Measurements from ENCODE around the gene DUSP22.

The DUSP22 gene

GRCh38 chr6:341914-342831 lies 49.9 kb downstream of the DUSP22 start:
- Histone ChIP-seq H3K79me2 (ENCODE audit: control insufficient read depth, insufficient read depth, low read length, unreplicated experiment) (no peaks in the 10 kb centered on the region), H3K27ac (ENCODE audit: low read depth, low read length) (no peak overlapping the region), H3K4me3 (ENCODE audit: low read depth, low read length) (no peak overlapping the region), H2AFZ (ENCODE audit: low read length, unreplicated experiment) (no peak overlapping the region), H3K36me3 (ENCODE audit: insufficient read depth, low read length) (no peaks in the 10 kb centered on the region), H3K27me3 (ENCODE audit: insufficient read depth, low read length) (no peaks in the 10 kb centered on the region), H3K4me1 (ENCODE audit: control insufficient read depth, insufficient read depth, low read length, unreplicated experiment) (no peaks in the 10 kb centered on the region)

- no peaks in the 10 kb centered on the region for H3K36me3 ChIP-seq (ENCODE audit: insufficient read depth, low read length)
- H3K27me3 ChIP-seq (ENCODE audit: insufficient read depth, low read length): no peaks in the 10 kb centered on the region
- H3K79me2 ChIP-seq (ENCODE audit: control insufficient read depth, insufficient read depth, low read length, unreplicated experiment): no peaks in the 10 kb centered on the region
- no peaks in the 10 kb centered on the region for H3K4me1 ChIP-seq (ENCODE audit: control insufficient read depth, insufficient read depth, low read length, unreplicated experiment)
- no peak overlapping the region for H3K27ac ChIP-seq (ENCODE audit: low read depth, low read length)
- no peak overlapping the region for H2AFZ ChIP-seq (ENCODE audit: low read length, unreplicated experiment)
- no peak overlapping the region for H3K4me3 ChIP-seq (ENCODE audit: low read depth, low read length)
Measured at GRCh38 chr6:342832-343179, 50.5 kb downstream of the DUSP22 start.

- H3K79me2 ChIP-seq (ENCODE audit: control insufficient read depth, insufficient read depth, low read length, unreplicated experiment): no peaks in the 10 kb centered on the region
- H3K27me3 ChIP-seq (ENCODE audit: insufficient read depth, low read length): no peaks in the 10 kb centered on the region
- no peak overlapping the region for H3K4me3 ChIP-seq (ENCODE audit: low read depth, low read length)
- H3K36me3 ChIP-seq (ENCODE audit: insufficient read depth, low read length): no peaks in the 10 kb centered on the region
- H3K27ac ChIP-seq (ENCODE audit: low read depth, low read length): no peak overlapping the region
- H3K4me1 ChIP-seq (ENCODE audit: control insufficient read depth, insufficient read depth, low read length, unreplicated experiment): no peaks in the 10 kb centered on the region
- no peak overlapping the region for H2AFZ ChIP-seq (ENCODE audit: low read length, unreplicated experiment)
Measured at GRCh38 chr6:343226-343935, 51.1 kb downstream of the DUSP22 start.

GRCh38 chr6:343960-344815 lies 51.9 kb downstream of the DUSP22 start:
- no peak overlapping the region for H3K4me3 ChIP-seq (ENCODE audit: low read depth, low read length)
- no peaks in the 10 kb centered on the region for H3K79me2 ChIP-seq (ENCODE audit: control insufficient read depth, insufficient read depth, low read length, unreplicated experiment)
- no peaks in the 10 kb centered on the region for H3K27me3 ChIP-seq (ENCODE audit: insufficient read depth, low read length)
- H2AFZ ChIP-seq (ENCODE audit: low read length, unreplicated experiment): no peak overlapping the region
- no peaks in the 10 kb centered on the region for H3K36me3 ChIP-seq (ENCODE audit: insufficient read depth, low read length)
- no peaks in the 10 kb centered on the region for H3K4me1 ChIP-seq (ENCODE audit: control insufficient read depth, insufficient read depth, low read length, unreplicated experiment)
- no peak overlapping the region for H3K27ac ChIP-seq (ENCODE audit: low read depth, low read length)

GRCh38 chr6:344816-345340 lies 52.6 kb downstream of the DUSP22 start:
- H3K4me3 ChIP-seq (ENCODE audit: low read depth, low read length): no peak overlapping the region
- H3K36me3 ChIP-seq (ENCODE audit: insufficient read depth, low read length): no peaks in the 10 kb centered on the region
- H3K27ac ChIP-seq (ENCODE audit: low read depth, low read length): no peak overlapping the region
- no peak overlapping the region for H2AFZ ChIP-seq (ENCODE audit: low read length, unreplicated experiment)
- H3K79me2 ChIP-seq (ENCODE audit: control insufficient read depth, insufficient read depth, low read length, unreplicated experiment): no peaks in the 10 kb centered on the region
- no peaks in the 10 kb centered on the region for H3K4me1 ChIP-seq (ENCODE audit: control insufficient read depth, insufficient read depth, low read length, unreplicated experiment)
- no peaks in the 10 kb centered on the region for H3K27me3 ChIP-seq (ENCODE audit: insufficient read depth, low read length)

- H3K4me3 ChIP-seq (ENCODE audit: low read depth, low read length): no peak overlapping the region
- no peaks in the 10 kb centered on the region for H3K36me3 ChIP-seq (ENCODE audit: insufficient read depth, low read length)
- no peaks in the 10 kb centered on the region for H3K4me1 ChIP-seq (ENCODE audit: control insufficient read depth, insufficient read depth, low read length, unreplicated experiment)
- no peak overlapping the region for H3K27ac ChIP-seq (ENCODE audit: low read depth, low read length)
- H2AFZ ChIP-seq (ENCODE audit: low read length, unreplicated experiment): no peak overlapping the region
- H3K79me2 ChIP-seq (ENCODE audit: control insufficient read depth, insufficient read depth, low read length, unreplicated experiment): no peaks in the 10 kb centered on the region
- no peaks in the 10 kb centered on the region for H3K27me3 ChIP-seq (ENCODE audit: insufficient read depth, low read length)
Measured at GRCh38 chr6:345747-346385, 53.6 kb downstream of the DUSP22 start.

GRCh38 chr6:346386-347030 lies 54.2 kb downstream of the DUSP22 start:
- Histone ChIP-seq H3K4me1 (ENCODE audit: control insufficient read depth, insufficient read depth, low read length, unreplicated experiment) (no peaks in the 10 kb centered on the region), H3K27ac (ENCODE audit: low read depth, low read length) (no peak overlapping the region), H3K36me3 (ENCODE audit: insufficient read depth, low read length) (no peaks in the 10 kb centered on the region), H3K79me2 (ENCODE audit: control insufficient read depth, insufficient read depth, low read length, unreplicated experiment) (no peaks in the 10 kb centered on the region), H2AFZ (ENCODE audit: low read length, unreplicated experiment) (no peak overlapping the region), H3K27me3 (ENCODE audit: insufficient read depth, low read length) (no peaks in the 10 kb centered on the region), H3K4me3 (ENCODE audit: low read depth, low read length) (no peak overlapping the region)

GRCh38 chr6:347232-347631 lies 54.9 kb downstream of the DUSP22 start:
- Histone ChIP-seq H3K36me3 (ENCODE audit: insufficient read depth, low read length) (no peaks in the 10 kb centered on the region), H3K27me3 (ENCODE audit: insufficient read depth, low read length) (no peaks in the 10 kb centered on the region), H3K27ac (ENCODE audit: low read depth, low read length) (no peak overlapping the region), H3K79me2 (ENCODE audit: control insufficient read depth, insufficient read depth, low read length, unreplicated experiment) (no peaks in the 10 kb centered on the region), H2AFZ (ENCODE audit: low read length, unreplicated experiment) (no peak overlapping the region), H3K4me1 (ENCODE audit: control insufficient read depth, insufficient read depth, low read length, unreplicated experiment) (no peaks in the 10 kb centered on the region), H3K4me3 (ENCODE audit: low read depth, low read length) (no peak overlapping the region)

- Histone ChIP-seq H3K4me3 (ENCODE audit: low read depth, low read length) (no peak overlapping the region), H2AFZ (ENCODE audit: low read length, unreplicated experiment) (no peak overlapping the region), H3K27ac (ENCODE audit: low read depth, low read length) (no peak overlapping the region), H3K79me2 (ENCODE audit: control insufficient read depth, insufficient read depth, low read length, unreplicated experiment) (no peaks in the 10 kb centered on the region), H3K27me3 (ENCODE audit: insufficient read depth, low read length) (no peaks in the 10 kb centered on the region), H3K4me1 (ENCODE audit: control insufficient read depth, insufficient read depth, low read length, unreplicated experiment) (no peaks in the 10 kb centered on the region), H3K36me3 (ENCODE audit: insufficient read depth, low read length) (no peaks in the 10 kb centered on the region)
Measured at GRCh38 chr6:347951-348859, 55.9 kb downstream of the DUSP22 start.

All from ACC112 (cell line).